Measurements from ENCODE around the gene TUBG1. TPM values are rescaled to one million over a fixed set of nuclear protein-coding genes. Genes with fewer than 3 reads are reported as not detected.

TUBG1 gene
- total RNA-seq, 1 experiment from 2014 or later: 27.4 TPM

DNA sequence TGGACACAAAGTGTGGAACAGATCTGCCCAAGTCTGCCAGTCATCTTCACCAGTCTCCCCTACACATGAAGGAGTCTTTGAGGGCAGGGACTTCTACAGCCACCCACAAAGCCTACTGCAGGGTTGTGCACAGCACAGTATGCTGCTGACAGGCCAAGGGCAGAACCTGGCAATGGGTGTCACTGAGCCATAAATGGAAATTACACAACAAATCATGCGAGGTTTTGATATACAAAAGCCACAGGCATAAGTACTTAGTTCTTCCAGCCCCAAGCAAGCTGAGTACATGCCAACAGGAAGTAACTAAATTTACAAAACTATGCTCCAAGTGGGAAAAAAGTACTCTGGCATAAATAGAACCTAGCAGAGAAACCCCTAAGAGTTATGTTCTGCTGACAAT is 24.1 kb upstream of the TUBG1 start:
- Histone ChIP-seq H3K9me3 (ENCODE audit: low read length) (no peaks in the 10 kb centered on the region), H3K9me2 (replicated peaks; ENCODE audit: insufficient read depth, low read length) (no peaks in the 10 kb centered on the region), H3K27ac (ENCODE audit: low read length) (0 out of 2 replicates have a peak overlapping the region, but pooled peaks have one; percentile 74), H4K20me1 (ENCODE audit: insufficient read depth, low read depth, low read length) (no peaks in the 10 kb centered on the region), H3K4me2 (ENCODE audit: low read depth, low read length, poor library complexity, severe bottlenecking) (no peak overlapping the region), H3K9ac (ENCODE audit: low read length) (no peak overlapping the region), H3K4me3 (ENCODE audit: low read length) (no peak overlapping the region), H3K79me2 (ENCODE audit: low read length) (no peaks in the 10 kb centered on the region), H3K4me1 (ENCODE audit: low read length) (peaks cover 19% of the 10 kb centered on the region), H2AFZ (ENCODE audit: low read length) (no peak overlapping the region), H3K27me3 (ENCODE audit: low read length) (no peaks in the 10 kb centered on the region), H3K36me3 (ENCODE audit: insufficient read depth, low read length) (peaks cover 32% of the 10 kb centered on the region)
- DNase-seq: no peak

DNA sequence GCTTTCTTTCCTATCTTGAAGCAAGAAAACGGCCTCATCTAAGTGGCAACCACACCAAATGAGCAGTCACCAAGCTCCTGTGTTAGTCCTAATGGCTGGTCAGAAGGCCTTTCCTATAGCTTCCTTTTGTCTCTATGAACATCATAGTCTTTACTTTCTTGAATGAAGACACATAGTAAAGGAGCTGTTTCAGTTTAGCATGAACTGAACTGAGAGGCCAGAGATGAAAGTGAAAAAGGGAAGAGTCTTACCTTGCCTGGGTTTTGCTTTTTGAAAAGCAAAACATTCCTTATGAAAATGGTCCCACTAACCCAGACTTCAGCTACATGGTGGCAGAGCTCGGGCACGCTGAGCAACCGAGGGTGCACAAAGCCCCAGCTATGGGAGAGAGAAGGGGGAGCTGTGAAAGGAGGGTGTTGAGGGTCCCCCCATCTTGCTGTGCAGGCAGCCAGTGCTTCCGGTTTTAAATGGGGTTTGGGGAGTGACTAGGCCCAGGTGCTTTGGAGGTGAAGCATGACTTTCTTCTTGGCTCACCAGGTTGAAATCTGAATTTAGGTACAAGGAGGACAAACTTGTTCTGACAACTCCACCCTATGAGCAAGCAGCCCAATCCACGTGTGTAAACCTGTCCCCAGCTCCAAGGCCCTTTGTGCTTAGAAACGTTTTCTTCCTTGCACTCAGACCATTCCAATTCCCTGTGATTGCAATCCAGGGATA is 22.8 kb upstream of the TUBG1 start:
- Histone ChIP-seq H3K4me2 (ENCODE audit: low read depth, low read length, poor library complexity, severe bottlenecking) (peak overlapping the region; percentile 44), H3K36me3 (ENCODE audit: insufficient read depth, low read length) (peaks cover 33% of the 10 kb centered on the region), H4K20me1 (ENCODE audit: insufficient read depth, low read depth, low read length) (no peaks in the 10 kb centered on the region), H3K9me3 (ENCODE audit: low read length) (no peaks in the 10 kb centered on the region), H3K9me2 (replicated peaks; ENCODE audit: insufficient read depth, low read length) (no peaks in the 10 kb centered on the region), H3K9ac (ENCODE audit: low read length) (peak overlapping the region; percentile 53), H3K27me3 (ENCODE audit: low read length) (no peaks in the 10 kb centered on the region), H2AFZ (ENCODE audit: low read length) (no peak overlapping the region; the same call in 1 of the 2 replicates), H3K4me3 (ENCODE audit: low read length) (peak overlapping the region; percentile 26; the same call in 1 of the 2 replicates), H3K4me1 (ENCODE audit: low read length) (peaks cover 19% of the 10 kb centered on the region), H3K79me2 (ENCODE audit: low read length) (no peaks in the 10 kb centered on the region), H3K27ac (ENCODE audit: low read length) (peak overlapping the region; percentile 74)
- peak; percentile 59 for DNase-seq

DNA sequence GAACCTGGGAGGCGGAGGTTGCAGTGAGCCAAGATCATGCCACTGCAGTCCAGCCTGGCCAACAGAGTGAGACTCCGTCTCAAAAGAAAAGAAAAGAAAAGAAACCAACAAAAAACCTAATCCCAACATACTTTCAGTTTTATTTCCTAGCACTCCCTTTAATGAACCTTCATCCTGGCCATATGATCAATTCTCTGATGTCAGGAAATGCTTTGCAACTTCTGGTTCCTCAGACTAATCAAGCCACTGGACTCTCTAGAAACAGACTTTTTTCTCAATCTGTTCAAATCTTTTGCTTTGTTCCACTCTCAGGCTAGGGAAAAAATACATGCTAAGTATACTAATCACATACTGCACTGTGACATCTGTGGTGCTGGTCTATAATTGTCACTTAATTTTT is 18.6 kb upstream of the TUBG1 start:
- H3K9ac ChIP-seq (ENCODE audit: low read length): no peak overlapping the region
- no peak overlapping the region for H2AFZ ChIP-seq (ENCODE audit: low read length)
- peaks cover 16% of the 10 kb centered on the region; the same call in 1 of the 2 replicates for H3K36me3 ChIP-seq (ENCODE audit: insufficient read depth, low read length)
- DNase-seq: peak; percentile 5
- no peaks in the 10 kb centered on the region for H3K9me3 ChIP-seq (ENCODE audit: low read length)
- H3K4me2 ChIP-seq (ENCODE audit: low read depth, low read length, poor library complexity, severe bottlenecking): no peak overlapping the region
- H3K27ac ChIP-seq (ENCODE audit: low read length): no peak overlapping the region
- peaks cover 11% of the 10 kb centered on the region; the same call in 1 of the 2 replicates for H3K79me2 ChIP-seq (ENCODE audit: low read length)
- no peak overlapping the region for H3K4me3 ChIP-seq (ENCODE audit: low read length)
- no peaks in the 10 kb centered on the region for H3K27me3 ChIP-seq (ENCODE audit: low read length)
- H3K9me2 ChIP-seq (replicated peaks; ENCODE audit: insufficient read depth, low read length): no peaks in the 10 kb centered on the region
- H4K20me1 ChIP-seq (ENCODE audit: insufficient read depth, low read depth, low read length): no peaks in the 10 kb centered on the region
- peaks cover 19% of the 10 kb centered on the region for H3K4me1 ChIP-seq (ENCODE audit: low read length)

- Histone ChIP-seq H3K4me3 (ENCODE audit: low read length) (no peak overlapping the region), H3K27me3 (ENCODE audit: low read length) (no peaks in the 10 kb centered on the region), H2AFZ (ENCODE audit: low read length) (no peak overlapping the region), H3K27ac (ENCODE audit: low read length) (no peak overlapping the region), H3K4me2 (ENCODE audit: low read depth, low read length, poor library complexity, severe bottlenecking) (no peak overlapping the region), H3K4me1 (ENCODE audit: low read length) (peaks cover 15% of the 10 kb centered on the region), H3K9me3 (ENCODE audit: low read length) (no peaks in the 10 kb centered on the region), H3K9me2 (replicated peaks; ENCODE audit: insufficient read depth, low read length) (no peaks in the 10 kb centered on the region), H3K36me3 (ENCODE audit: insufficient read depth, low read length) (peaks cover 14% of the 10 kb centered on the region; the same call in 1 of the 2 replicates), H3K9ac (ENCODE audit: low read length) (no peak overlapping the region), H3K79me2 (ENCODE audit: low read length) (peaks cover 11% of the 10 kb centered on the region; the same call in 1 of the 2 replicates), H4K20me1 (ENCODE audit: insufficient read depth, low read depth, low read length) (no peaks in the 10 kb centered on the region)
- peak; percentile 17 for DNase-seq
Measured at GRCh38 chr17:42591411-42591810, 18.1 kb upstream of the TUBG1 start.

GRCh38 chr17:42596386-42596785 is 13.1 kb upstream of the TUBG1 start:
- no peaks in the 10 kb centered on the region for H3K27me3 ChIP-seq (ENCODE audit: low read length)
- no peak overlapping the region for H3K4me2 ChIP-seq (ENCODE audit: low read depth, low read length, poor library complexity, severe bottlenecking)
- no peaks in the 10 kb centered on the region for H3K4me1 ChIP-seq (ENCODE audit: low read length)
- no peak overlapping the region for H3K4me3 ChIP-seq (ENCODE audit: low read length)
- no peaks in the 10 kb centered on the region for H3K9me3 ChIP-seq (ENCODE audit: low read length)
- no peaks in the 10 kb centered on the region for H4K20me1 ChIP-seq (ENCODE audit: insufficient read depth, low read depth, low read length)
- DNase-seq: peak; percentile 32
- H3K27ac ChIP-seq (ENCODE audit: low read length): no peak overlapping the region
- no peak overlapping the region for H2AFZ ChIP-seq (ENCODE audit: low read length)
- no peak overlapping the region for H3K9ac ChIP-seq (ENCODE audit: low read length)
- H3K36me3 ChIP-seq (ENCODE audit: insufficient read depth, low read length): peaks cover 6% of the 10 kb centered on the region; the same call in 1 of the 2 replicates
- no peaks in the 10 kb centered on the region for H3K9me2 ChIP-seq (replicated peaks; ENCODE audit: insufficient read depth, low read length)
- peaks cover 37% of the 10 kb centered on the region for H3K79me2 ChIP-seq (ENCODE audit: low read length)

DNA sequence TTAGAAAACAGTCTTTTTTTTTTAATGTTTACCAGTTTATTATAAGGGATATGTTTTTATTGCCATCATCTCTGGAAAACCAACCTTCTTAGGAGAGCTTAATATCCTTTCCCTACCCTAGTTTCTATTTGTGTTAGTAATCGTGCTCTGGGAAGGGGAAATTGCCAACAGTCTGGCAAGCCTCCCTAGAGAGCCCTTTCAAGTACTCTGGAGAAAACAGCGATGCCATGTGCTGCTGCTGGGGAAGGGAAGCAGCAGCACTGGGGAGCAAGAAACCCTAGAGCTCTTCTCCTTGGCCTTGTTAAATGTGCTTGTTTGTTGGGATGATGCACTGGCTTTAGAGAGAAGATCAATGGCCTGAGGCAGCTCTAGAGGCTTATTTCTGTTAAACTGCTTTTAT is 10.6 kb upstream of the TUBG1 start:
- H3K4me1 ChIP-seq (ENCODE audit: low read length): no peaks in the 10 kb centered on the region
- H2AFZ ChIP-seq (ENCODE audit: low read length): no peak overlapping the region
- no peaks in the 10 kb centered on the region for H3K36me3 ChIP-seq (ENCODE audit: insufficient read depth, low read length)
- peak; percentile 22 for DNase-seq
- no peaks in the 10 kb centered on the region for H3K9me2 ChIP-seq (replicated peaks; ENCODE audit: insufficient read depth, low read length)
- no peaks in the 10 kb centered on the region; the same call in 1 of the 2 replicates for H4K20me1 ChIP-seq (ENCODE audit: insufficient read depth, low read depth, low read length)
- peaks cover 50% of the 10 kb centered on the region for H3K79me2 ChIP-seq (ENCODE audit: low read length)
- no peak overlapping the region for H3K4me2 ChIP-seq (ENCODE audit: low read depth, low read length, poor library complexity, severe bottlenecking)
- H3K27me3 ChIP-seq (ENCODE audit: low read length): no peaks in the 10 kb centered on the region
- H3K27ac ChIP-seq (ENCODE audit: low read length): no peak overlapping the region
- H3K9me3 ChIP-seq (ENCODE audit: low read length): no peaks in the 10 kb centered on the region
- H3K4me3 ChIP-seq (ENCODE audit: low read length): no peak overlapping the region
- no peak overlapping the region for H3K9ac ChIP-seq (ENCODE audit: low read length)

GRCh38 chr17:42603318-42603717 is 6.2 kb upstream of the TUBG1 start:
- no peak overlapping the region for H2AFZ ChIP-seq (ENCODE audit: low read length)
- no peak overlapping the region for H3K4me3 ChIP-seq (ENCODE audit: low read length)
- H3K36me3 ChIP-seq (ENCODE audit: insufficient read depth, low read length): no peaks in the 10 kb centered on the region
- H3K9me3 ChIP-seq (ENCODE audit: low read length): no peaks in the 10 kb centered on the region
- no peaks in the 10 kb centered on the region for H3K27me3 ChIP-seq (ENCODE audit: low read length)
- H3K4me1 ChIP-seq (ENCODE audit: low read length): peaks cover 23% of the 10 kb centered on the region
- no peak overlapping the region for H3K9ac ChIP-seq (ENCODE audit: low read length)
- H3K9me2 ChIP-seq (replicated peaks; ENCODE audit: insufficient read depth, low read length): no peaks in the 10 kb centered on the region
- no peak overlapping the region for H3K27ac ChIP-seq (ENCODE audit: low read length)
- DNase-seq: no peak
- no peaks in the 10 kb centered on the region; the same call in 1 of the 2 replicates for H4K20me1 ChIP-seq (ENCODE audit: insufficient read depth, low read depth, low read length)
- H3K4me2 ChIP-seq (ENCODE audit: low read depth, low read length, poor library complexity, severe bottlenecking): no peak overlapping the region
- H3K79me2 ChIP-seq (ENCODE audit: low read length): peaks cover 90% of the 10 kb centered on the region

GRCh38 chr17:42607769-42608168 is 1.7 kb upstream of the TUBG1 start:
- Histone ChIP-seq H3K4me1 (ENCODE audit: low read length) (peaks cover 31% of the 10 kb centered on the region), H3K27ac (ENCODE audit: low read length) (no peak overlapping the region)

More at GRCh38 chr17:42607769-42608168, 1.7 kb upstream of the TUBG1 start:
- Histone ChIP-seq H4K20me1 (ENCODE audit: insufficient read depth, low read depth, low read length) (no peaks in the 10 kb centered on the region; the same call in 1 of the 2 replicates), H3K27me3 (ENCODE audit: low read length) (no peaks in the 10 kb centered on the region), H3K4me3 (ENCODE audit: low read length) (peak overlapping the region; percentile 98), H3K4me2 (ENCODE audit: low read depth, low read length, poor library complexity, severe bottlenecking) (peak overlapping the region; percentile 87), H3K36me3 (ENCODE audit: insufficient read depth, low read length) (peaks cover 7% of the 10 kb centered on the region; the same call in 1 of the 2 replicates), H2AFZ (ENCODE audit: low read length) (no peak overlapping the region), H3K9me2 (replicated peaks; ENCODE audit: insufficient read depth, low read length) (no peaks in the 10 kb centered on the region), H3K79me2 (ENCODE audit: low read length) (peaks cover 72% of the 10 kb centered on the region), H3K9ac (ENCODE audit: low read length) (peak overlapping the region; percentile 94), H3K9me3 (ENCODE audit: low read length) (no peaks in the 10 kb centered on the region)
- DNase-seq: no peak
